ENCODE data around the gene FXYD4. TPM values are rescaled to one million over a fixed set of nuclear protein-coding genes. Genes with fewer than 3 reads are reported as not detected.

The FXYD4 gene
- total and polyA plus RNA-seq, 2 of the 8 experiments (the other 6 are each of a cell fraction or from before 2014, with no cell fraction given): not detected

DNA sequence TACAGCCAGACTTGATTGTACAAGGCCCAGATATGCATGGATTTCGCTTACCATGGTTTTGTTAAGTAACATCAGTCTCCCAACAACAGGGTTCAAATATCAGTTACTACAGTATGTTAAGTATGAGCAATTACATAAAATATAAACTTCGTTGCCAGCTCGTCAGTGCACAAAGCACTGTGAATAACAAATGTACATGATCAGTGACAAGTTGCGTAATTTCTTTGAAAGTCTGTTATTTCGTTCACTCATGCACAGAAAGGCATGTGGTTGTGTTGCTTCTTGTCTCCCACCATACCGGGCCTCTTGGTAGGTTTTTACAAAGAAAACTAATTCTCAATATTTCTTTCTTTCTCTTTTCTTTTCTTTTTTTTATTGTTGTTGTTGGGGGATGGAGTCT, 53.0 kb downstream of the FXYD4 start:
- H3K4me3 ChIP-seq (ENCODE audit: extremely low read depth in 1 of 4, insufficient read depth in 2 of 4, low read depth in 3 of 4, low read length in 4 of 4): no peak overlapping the region
- ChIA-PET POLR2A (ENCODE audit: partially characterized antibody) (interaction anchor here (1.2 to 1.5 kb wide), 2 partner anchors 13 to 17 kb away, joined by 3 to 4 read pairs; partner anchors contain the start of gene ZNF487), CTCF (ENCODE audit: partially characterized antibody) (interaction anchor here (0.6 kb wide), 1 partner anchor 7 kb away, joined by 3 read pairs; no protein-coding TSS in a partner anchor)
- no peak overlapping the region for H2AK5ac ChIP-seq (ENCODE audit: low read depth, low read length)
- H3K4ac ChIP-seq (replicated peaks; ENCODE audit: insufficient read length, low read depth, low read length): no peak overlapping the region
- no peaks in the 10 kb centered on the region for H3K79me1 ChIP-seq (ENCODE audit: low read depth, low read length)
- peaks cover 0 to 5% (median 2%) of the 10 kb centered on the region in 4 experiments; a peak in 4 of 7 replicates for H3K4me1 ChIP-seq (replicated peaks in 1 of 4; ENCODE audit: control insufficient read depth in 3 of 4, insufficient read depth in 4 of 4, low read length in 3 of 4)
- no peaks in the 10 kb centered on the region for H3K9me3 ChIP-seq (ENCODE audit: insufficient read depth in 2 of 2, low read depth in 1 of 2, low read length in 1 of 2)
- H2BK15ac ChIP-seq (ENCODE audit: low read length): no peak overlapping the region
- 91% methylated on average over 6 of the region's 6 CpGs; no CpG with 5 or more reads in 1 of the 2 experiments for WGBS, 2 experiments (ENCODE audit: extremely low coverage in 1 of 2, insufficient coverage in 1 of 2, insufficient read length in 1 of 2, insufficient replicate concordance in 2 of 2, low coverage in 1 of 2, low lambda C conversion rate in 2 of 2, missing lambda C conversion rate in 1 of 2)
- no peak overlapping the region for H4K8ac ChIP-seq (ENCODE audit: extremely low read depth, insufficient read depth, low read length)
- no peak overlapping the region for H3K14ac ChIP-seq (ENCODE audit: insufficient read length)
- TF ChIP-seq CHD1 (IDR thresholded peaks at IDR 0.05; ENCODE audit: low read depth, low read length) (no peak), TBP (IDR thresholded peaks at IDR 0.05; ENCODE audit: low read depth, low read length) (no peak), HDAC6 (IDR thresholded peaks at IDR 0.05; ENCODE audit: low read depth, low read length) (no peak), PHF8 (conservative IDR thresholded peaks at IDR 0.05; ENCODE audit: low read depth, low read length) (no peak), KDM5A (IDR thresholded peaks at IDR 0.05; ENCODE audit: low read length) (no peak), TEAD4 (IDR thresholded peaks at IDR 0.05; ENCODE audit: low read depth, low read length) (no peak), NRF1 (IDR thresholded peaks at IDR 0.05; ENCODE audit: low read depth, low read length) (no peak), SIN3A (conservative IDR thresholded peaks at IDR 0.05 in 1 of 2, IDR thresholded peaks at IDR 0.05 in 1 of 2; ENCODE audit: low read depth in 1 of 2, low read length in 2 of 2) (no peak), CREB1 (IDR thresholded peaks at IDR 0.05) (no peak)
- TF ChIP-seq, protein P1, sequence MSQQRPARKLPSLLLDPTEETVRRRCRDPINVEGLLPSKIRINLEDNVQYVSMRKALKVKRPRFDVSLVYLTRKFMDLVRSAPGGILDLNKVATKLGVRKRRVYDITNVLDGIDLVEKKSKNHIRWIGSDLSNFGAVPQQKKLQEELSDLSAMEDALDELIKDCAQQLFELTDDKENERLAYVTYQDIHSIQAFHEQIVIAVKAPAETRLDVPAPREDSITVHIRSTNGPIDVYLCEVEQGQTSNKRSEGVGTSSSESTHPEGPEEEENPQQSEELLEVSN (IDR thresholded peaks at IDR 0.05): no peak
- TF ChIP-seq, protein P2, sequence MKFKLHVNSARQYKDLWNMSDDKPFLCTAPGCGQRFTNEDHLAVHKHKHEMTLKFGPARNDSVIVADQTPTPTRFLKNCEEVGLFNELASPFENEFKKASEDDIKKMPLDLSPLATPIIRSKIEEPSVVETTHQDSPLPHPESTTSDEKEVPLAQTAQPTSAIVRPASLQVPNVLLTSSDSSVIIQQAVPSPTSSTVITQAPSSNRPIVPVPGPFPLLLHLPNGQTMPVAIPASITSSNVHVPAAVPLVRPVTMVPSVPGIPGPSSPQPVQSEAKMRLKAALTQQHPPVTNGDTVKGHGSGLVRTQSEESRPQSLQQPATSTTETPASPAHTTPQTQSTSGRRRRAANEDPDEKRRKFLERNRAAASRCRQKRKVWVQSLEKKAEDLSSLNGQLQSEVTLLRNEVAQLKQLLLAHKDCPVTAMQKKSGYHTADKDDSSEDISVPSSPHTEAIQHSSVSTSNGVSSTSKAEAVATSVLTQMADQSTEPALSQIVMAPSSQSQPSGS (IDR thresholded peaks at IDR 0.05; ENCODE audit: low read length): no peak
- no peak overlapping the region for H2AFZ ChIP-seq (ENCODE audit: low read length)
- no peaks in the 10 kb centered on the region for H4K20me1 ChIP-seq (replicated peaks in 1 of 2; ENCODE audit: control insufficient read depth in 1 of 2, insufficient read depth in 2 of 2, low read length in 2 of 2)
- no peak overlapping the region for H2BK20ac ChIP-seq (ENCODE audit: low read length)
- no peak overlapping the region for H4K5ac ChIP-seq (ENCODE audit: insufficient read length, low read depth, low read length)
- peaks cover 5% of the 10 kb centered on the region for H3K23me2 ChIP-seq (ENCODE audit: low read depth, low read length)
- no peak overlapping the region for H3K18ac ChIP-seq (ENCODE audit: extremely low read depth, low read length)
- H3K9ac ChIP-seq (replicated peaks in 1 of 4; ENCODE audit: extremely low read depth in 1 of 4, low read depth in 3 of 4, low read length in 3 of 4): no peak overlapping the region
- H4K91ac ChIP-seq (replicated peaks; ENCODE audit: insufficient read length, low read length): no peak overlapping the region
- H3K4me2 ChIP-seq (ENCODE audit: insufficient read depth in 1 of 2, low read depth in 2 of 2, low read length in 2 of 2): no peak overlapping the region
- no peak overlapping the region for H2BK120ac ChIP-seq (replicated peaks; ENCODE audit: low read depth, low read length)
- no peak overlapping the region for H3K23ac ChIP-seq (ENCODE audit: insufficient read length)
- H3K79me2 ChIP-seq (ENCODE audit: control insufficient read depth in 1 of 2, insufficient read depth in 2 of 2, low read length in 2 of 2): no peaks in the 10 kb centered on the region
- no peak for DNase-seq (ENCODE audit: low read depth in 1 of 2, low spot score in 2 of 2)
- no peak overlapping the region for H3K56ac ChIP-seq (replicated peaks; ENCODE audit: insufficient read length, low read depth, low read length)
- H3K27me3 ChIP-seq (replicated peaks in 1 of 4; ENCODE audit: control insufficient read depth in 3 of 4, extremely low read depth in 1 of 4, insufficient read depth in 3 of 4, low read length in 3 of 4): no peaks in the 10 kb centered on the region; a peak in 1 of 7 replicates
- no peak overlapping the region for H2BK5ac ChIP-seq (ENCODE audit: low read depth, low read length)
- no peak overlapping the region for H3K27ac ChIP-seq (ENCODE audit: low read depth, low read length)
- H3K36me3 ChIP-seq (ENCODE audit: control insufficient read depth in 2 of 4, insufficient read depth in 4 of 4, low read length in 3 of 4): no peaks in the 10 kb centered on the region
- FAIRE-seq: no peak
- no peak overlapping the region for H2BK12ac ChIP-seq (ENCODE audit: low read depth, low read length)

Data from H1 (cell line).